Measurements from ENCODE around the gene SMIM29.

Gene SMIM29

DNA sequence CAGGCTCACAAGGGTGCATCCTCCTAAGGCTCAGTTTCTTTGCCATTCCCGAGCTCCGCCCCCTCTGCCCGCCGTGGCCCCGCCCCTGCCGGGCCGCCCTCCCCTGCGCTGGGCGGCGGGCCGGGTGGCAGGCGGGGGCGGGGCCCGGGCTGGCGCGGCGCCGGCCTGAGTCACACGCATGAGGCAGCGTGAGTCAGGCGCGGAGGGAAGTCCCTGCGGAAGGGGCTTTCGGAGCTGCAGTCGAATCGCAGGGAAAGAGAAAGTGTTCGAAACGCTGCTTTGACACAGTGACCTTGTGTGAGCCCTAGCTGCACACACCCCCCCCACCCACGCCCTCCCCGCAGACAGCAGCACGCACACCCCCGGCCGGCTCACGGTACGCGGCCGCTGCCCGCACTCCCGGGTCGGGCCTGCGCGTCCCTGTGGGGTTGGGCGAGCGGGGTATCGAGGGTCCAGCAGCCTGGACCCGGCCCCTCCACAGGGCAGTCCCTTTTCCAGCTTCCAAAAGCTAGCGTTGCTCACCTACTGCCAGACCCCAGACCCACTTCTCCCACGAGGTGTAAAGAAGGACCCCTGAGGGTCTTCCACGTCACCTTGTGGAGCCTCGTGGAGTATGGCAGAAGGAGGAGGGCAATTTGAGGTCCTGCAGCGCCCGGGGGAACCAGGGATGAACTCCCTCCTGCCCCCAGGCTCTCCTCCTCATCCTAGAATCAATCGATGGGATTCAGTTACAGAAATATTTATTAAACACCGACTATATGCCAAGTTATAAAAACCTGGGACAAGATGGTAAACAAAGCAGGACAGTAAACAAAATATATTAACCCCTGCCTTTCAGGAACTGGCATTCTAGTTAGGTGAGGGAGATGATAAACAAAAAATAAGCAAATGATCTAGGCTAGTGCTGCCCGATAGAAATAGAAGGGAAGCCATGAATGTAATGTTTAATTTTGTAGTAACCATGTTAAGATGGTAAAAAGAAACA lies 24.6 kb downstream of the SMIM29 start:
- DNase-seq: peak; percentile 70 to 78

DNA sequence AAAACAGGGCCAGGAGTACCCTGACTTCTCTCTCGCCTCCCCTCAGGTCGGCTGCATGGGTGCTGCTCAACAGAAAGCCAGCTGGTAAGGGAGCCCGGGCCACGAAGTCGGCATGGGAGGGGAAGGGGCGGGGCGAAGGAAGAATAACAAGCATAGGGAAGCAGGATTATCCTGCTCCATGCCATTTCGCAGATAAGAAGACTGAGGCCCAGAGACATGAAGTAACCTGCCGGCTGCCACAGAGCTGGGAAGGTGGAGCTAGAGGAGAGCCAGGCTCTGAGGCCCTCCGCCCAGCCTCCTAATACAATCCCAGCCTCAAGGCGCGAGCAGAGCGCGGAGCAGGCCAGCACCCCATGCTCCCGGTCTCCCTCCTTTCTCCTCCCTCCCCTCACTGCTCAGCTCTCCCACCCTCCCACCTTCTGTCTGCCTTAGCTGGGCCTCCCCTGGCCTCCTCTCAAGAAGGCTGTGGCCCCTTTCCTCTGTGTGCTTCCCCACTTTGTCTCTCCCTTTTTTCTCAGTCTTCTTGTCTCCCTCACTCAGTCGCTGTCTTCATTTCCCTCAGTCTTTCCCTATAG lies 25.3 kb downstream of the SMIM29 start:
- DNase-seq: no peak

DNA sequence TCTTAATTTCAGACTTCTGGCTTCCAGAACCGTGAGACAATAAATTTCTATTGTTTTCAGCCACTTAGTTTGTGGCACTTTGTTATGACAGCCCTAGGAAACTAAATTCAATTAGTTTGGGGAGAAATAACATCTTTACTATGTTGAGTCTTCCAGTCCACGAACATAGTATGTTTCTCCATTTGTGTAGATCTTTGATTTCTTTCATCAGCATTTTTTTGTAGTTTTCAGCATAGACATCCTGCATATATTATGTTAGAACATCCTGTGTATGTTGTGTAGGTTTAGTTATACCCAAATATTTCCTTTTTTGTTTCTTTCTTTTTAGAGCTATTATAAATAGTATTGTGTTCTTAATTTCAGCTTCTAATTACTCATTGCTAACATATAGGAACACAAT lies 30.1 kb downstream of the SMIM29 start:
- DNase-seq: no peak

DNA sequence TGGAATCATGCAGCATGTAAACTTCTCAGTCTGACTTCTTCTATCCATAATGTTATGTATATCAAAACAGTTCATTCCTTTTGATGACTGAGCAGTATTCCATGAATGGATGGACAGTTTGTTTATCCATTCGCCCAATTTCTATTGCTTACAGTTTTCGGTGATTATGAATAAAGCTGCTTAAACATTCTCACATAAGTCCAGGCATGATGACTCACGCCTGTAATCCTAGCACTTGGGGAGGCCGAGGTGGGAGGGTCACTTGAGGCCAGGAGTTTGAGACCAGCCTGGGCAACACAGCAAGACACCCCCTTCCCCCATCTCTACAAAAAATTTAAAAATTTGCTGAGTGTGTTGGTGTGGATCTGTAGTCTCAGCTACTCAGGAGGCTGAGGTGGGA lies 35.0 kb downstream of the SMIM29 start:
- no peak for DNase-seq

DNA sequence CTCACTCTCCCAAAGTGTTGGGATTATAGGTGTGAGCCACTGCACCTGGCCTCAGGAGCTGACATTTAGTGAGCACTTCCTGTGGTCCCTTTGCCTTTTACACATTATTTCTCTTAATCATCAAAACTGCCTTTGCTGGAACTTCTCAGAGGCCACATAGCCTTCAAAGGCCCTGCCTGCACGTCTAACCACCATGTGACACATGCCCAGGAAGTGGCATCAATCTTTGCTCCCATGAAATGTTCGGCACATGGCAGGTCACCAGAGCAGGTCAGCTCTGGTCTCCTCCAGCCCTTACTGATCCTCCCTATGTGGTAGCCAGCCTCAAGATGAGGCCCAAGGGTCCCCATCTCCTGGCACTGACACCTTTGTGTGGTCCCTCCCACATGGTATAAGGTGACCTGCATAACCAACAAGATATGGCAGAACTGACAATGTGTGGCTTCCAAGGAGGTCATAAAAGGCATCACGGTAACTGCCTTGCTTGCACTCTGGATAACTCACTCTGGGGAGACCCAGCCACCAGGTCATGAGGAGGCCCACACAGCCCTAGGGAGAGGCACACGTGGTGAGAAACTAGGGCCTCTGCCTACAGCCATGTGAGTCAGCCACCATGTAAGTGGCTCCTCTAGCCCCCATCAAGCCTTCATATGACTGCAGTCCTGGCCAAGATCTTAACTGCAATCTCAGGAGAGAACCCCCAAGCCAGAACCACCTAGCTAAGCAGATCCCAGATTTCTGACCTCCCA lies 40.9 kb downstream of the SMIM29 start:
- DNase-seq: no peak

DNA sequence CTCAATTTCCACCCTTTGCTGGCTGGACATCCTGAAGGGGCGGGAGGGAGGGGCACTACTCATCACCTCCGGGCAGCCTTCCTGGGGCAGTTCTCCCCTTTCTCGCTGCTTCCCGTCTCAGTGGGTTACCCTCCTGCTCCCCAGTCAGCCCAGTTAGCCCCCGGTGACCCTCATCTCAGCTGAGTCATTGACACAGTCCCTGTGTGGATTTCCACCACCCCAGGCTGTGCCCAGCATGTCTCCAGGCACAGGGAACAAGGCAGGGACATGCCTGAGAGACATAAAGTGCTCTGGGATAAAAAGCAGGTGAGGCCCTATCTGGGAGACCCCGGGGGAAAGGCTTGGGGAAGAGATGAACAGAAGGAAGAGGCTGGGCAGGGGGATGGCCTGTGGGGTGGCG lies 42.1 kb downstream of the SMIM29 start:
- no peak for DNase-seq

DNA sequence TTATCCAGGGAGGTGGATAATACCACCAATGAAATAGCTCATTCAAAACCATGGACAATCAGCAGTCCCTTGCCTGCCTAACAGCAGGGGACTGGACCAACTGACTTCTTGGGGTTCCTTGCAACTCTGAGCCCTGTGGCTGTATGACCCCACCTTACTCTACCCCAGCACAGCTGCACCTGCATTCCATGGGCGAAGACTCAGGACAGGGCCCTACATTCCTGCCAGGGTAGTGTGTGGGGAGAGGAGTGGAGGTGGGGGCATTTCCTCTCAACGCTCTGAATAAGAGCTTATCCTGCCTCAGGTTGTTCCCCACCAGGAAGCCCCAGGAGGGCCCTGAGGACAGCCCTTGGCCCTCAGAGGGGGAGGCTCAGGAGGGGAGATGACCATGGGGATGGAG lies 42.9 kb downstream of the SMIM29 start:
- DNase-seq: no peak

DNA sequence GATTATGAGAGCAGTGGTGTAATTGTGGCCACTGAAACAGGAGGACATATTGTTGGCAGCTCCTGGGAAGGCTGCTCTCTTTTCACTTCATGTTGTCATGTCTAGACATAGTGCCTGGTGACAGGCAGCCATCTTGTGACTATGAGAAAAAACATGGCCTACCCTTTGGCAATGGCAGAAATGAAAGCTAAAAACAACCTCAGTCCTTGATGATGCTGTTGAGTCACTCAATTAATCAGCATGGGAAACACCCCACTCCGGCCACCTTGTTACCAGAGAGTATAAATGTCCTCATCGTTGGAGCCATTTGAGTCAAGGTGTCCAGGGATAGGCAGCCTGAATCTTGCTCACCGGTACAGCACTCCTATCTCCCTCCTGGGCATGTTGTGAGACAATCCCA lies 43.3 kb downstream of the SMIM29 start:
- no peak for DNase-seq

DNA sequence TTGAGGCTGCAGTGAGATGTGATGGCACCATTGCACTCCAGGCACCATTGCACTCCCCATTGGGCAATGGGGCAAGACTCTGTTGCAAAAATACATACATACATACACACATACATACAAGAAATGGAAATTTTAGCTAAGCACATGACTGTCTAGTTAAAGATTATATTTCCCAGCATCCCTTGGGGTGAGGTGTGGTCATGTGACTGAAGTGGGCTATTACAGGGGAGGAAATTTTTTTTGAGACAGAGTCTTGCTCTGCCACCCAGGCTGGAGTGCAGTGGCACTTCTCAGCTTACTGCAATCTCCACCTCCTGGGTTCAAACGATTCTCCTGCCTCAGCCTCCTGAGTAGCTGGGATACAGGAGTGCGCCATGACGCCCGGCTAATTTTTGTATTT lies 44.1 kb downstream of the SMIM29 start:
- DNase-seq: no peak

DNA sequence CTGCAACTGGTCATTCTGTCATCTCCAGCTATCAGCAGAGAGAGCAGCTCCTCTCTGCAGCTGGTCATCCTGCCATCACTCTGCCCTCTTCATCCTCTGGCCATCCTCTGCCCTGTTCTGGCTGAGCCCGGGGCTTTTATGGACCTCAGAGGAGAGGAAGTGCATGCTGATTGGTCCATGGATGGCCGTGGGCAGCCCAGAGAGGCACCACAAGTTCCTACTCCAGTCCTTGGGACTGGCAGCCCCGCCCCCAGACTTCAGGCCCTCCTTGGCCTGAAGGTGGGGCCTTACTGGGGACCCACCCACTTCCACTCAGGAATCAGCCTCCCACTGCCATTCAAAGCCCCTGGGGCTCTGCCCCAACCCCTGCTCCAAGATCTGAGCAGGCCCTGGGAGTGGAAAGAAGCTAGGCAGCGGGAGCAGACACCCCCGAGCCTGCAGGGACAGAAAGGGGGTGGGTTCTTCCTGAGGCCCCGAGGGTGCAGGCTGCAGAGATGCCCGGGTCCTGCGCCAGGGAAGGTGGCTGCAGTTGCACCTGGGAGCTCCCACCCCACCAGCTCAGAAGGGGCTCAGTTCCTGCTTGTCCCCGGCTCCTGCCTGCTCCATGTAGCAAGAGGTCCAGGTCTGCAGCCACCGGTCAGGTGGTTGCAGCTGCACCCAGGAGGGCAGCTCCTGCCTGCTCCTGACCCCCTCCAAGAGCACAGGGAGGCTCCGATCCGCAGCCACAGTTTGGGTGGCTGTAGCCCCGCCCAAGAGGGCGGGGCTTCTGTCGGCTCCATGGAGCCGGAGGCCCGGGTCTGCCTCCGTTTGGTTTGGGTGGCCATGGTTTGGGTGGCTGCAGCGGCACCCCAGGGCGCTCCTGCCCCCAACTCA lies 46.2 kb downstream of the SMIM29 start:
- DNase-seq: no peak

DNA sequence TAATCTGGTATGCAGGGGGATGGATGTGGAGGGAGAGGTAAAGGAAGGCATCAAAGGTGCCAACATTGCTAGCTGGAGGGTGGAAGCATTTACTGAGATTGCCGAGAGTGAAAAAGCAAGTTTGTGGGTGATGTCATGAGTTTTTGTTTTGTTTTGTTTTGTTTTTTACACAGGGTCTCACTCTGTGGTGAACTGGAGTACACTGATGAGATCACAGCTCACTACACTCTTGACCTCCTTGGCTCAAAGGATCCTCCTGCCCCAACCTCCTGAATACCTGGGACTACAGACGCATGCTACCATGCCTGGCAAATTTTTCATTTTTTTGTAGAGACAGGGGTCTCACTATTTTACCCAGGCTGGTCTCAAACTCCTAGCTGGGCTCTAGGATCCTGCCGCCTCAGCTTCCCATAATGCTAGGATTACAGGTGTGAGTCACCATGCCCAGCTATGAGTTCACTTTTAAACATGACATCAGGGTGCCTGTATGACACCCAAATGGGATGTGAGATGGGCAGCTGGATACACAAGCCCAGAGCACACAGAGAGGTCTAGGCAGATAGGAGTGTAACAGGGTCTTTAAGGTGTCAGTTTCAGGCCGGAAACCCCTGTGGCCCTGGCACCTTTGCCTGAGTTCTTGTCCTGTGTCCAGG lies 47.2 kb downstream of the SMIM29 start:
- no peak for DNase-seq

DNA sequence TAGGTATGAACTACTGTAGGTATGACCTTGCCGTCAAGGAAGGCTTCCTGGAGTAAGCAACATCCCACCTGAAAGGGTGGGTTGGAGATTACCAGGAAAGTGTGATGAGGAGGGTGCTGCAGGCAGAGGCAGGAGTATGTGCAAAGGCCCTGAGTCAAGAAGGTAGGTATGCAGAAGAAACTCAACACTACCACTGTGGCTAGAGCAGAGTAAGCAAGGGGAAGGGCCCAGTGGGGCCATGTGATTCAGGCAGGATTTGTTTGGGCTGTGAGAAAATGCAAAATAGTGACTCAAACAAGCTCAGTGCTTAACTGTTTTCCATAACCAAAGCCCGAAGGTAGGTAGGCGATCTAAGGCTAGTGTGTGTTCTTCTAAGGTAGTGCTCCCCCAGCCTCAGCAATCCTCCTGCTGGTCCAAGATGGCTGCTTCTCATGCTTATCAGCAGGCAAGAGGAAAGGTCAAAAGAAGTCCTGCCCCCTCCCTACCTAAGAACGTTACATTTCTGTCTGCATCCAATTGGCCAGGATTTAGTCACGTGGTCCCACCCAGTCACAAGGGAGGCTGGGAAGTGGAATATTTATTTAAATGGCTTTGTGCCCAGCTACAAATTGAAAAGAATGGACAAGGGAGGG lies 48.4 kb downstream of the SMIM29 start:
- no peak for DNase-seq

DNA sequence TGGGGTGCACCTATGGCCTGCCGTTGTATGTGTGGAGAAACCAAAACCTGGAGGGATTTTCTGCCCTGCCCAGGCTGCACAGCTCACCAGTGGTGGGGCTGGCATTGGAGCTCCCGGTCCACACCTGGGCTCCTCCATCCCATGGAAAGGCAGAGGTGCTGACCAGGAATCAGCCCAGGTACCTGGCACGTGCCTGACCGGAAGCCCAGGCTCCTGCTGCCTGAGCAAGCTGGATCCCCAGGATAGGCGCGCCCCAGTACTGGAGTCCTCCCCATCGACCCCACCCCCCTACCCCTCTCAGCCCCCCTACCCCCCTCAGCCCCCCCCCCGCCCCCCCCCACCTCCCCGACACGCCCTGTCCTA lies 52.0 kb downstream of the SMIM29 start:
- DNase-seq: no peak
